ENCODE data around the gene TSC1. TPM values are rescaled to one million over a fixed set of nuclear protein-coding genes. Genes with fewer than 3 reads are reported as not detected.

The TSC1 gene
- total RNA-seq, 1 donor from 2014 or later: 64.9 TPM

GRCh38 chr9:132861666-132862065 is 82.8 kb downstream of the TSC1 start:
- H3K4me1 ChIP-seq: peaks cover 15% of the 10 kb centered on the region
- H3K79me2 ChIP-seq (ENCODE audit: low read depth): no peaks in the 10 kb centered on the region
- no peaks in the 10 kb centered on the region for H3K9me3 ChIP-seq (ENCODE audit: low read depth)
- Mint-ChIP-seq H3K4me1 (peaks cover 35% of the 10 kb centered on the region), H3K4me3 (peak overlapping the region; percentile 9), H3K27me3 (ENCODE audit: insufficient read depth, low read depth) (peaks cover 2% of the 10 kb centered on the region), H3K27ac (peak overlapping the region; percentile 76), H3K36me3 (no peaks in the 10 kb centered on the region), H3K9me3 (no peaks in the 10 kb centered on the region)
- H2AFZ ChIP-seq (replicated peaks): no peak overlapping the region
- no peaks in the 10 kb centered on the region for H4K20me1 ChIP-seq (ENCODE audit: low read depth)
- DNase-seq (ENCODE audit: low spot score): no peak
- no peak overlapping the region for H3K9ac ChIP-seq
- no peak overlapping the region for H3K4me2 ChIP-seq
- no peak overlapping the region for H3K4me3 ChIP-seq
- TF ChIP-seq EZH2phosphoT487 (IDR thresholded peaks at IDR 0.05) (no peak), CTCF (IDR thresholded peaks at IDR 0.05) (no peak)
- H3K27ac ChIP-seq: no peak overlapping the region
- no peaks in the 10 kb centered on the region for H3K36me3 ChIP-seq
- no peaks in the 10 kb centered on the region for H3K27me3 ChIP-seq
- H3F3A ChIP-seq (ENCODE audit: low read depth): peaks cover 4% of the 10 kb centered on the region

GRCh38 chr9:132858751-132859150 is 85.7 kb downstream of the TSC1 start:
- no peak overlapping the region for H3K27ac ChIP-seq
- H3K27me3 ChIP-seq: no peaks in the 10 kb centered on the region
- H3K9me3 ChIP-seq (ENCODE audit: low read depth): no peaks in the 10 kb centered on the region
- H3K27me3 Mint-ChIP-seq (ENCODE audit: insufficient read depth, low read depth): peaks cover 2% of the 10 kb centered on the region
- no peak overlapping the region for H3K9ac ChIP-seq
- no peaks in the 10 kb centered on the region for H3K36me3 Mint-ChIP-seq
- no peaks in the 10 kb centered on the region for H3K79me2 ChIP-seq (ENCODE audit: low read depth)
- no peak overlapping the region for H3K4me3 ChIP-seq
- H4K20me1 ChIP-seq (ENCODE audit: low read depth): no peaks in the 10 kb centered on the region
- H3K4me1 ChIP-seq: peaks cover 15% of the 10 kb centered on the region
- H3K36me3 ChIP-seq: no peaks in the 10 kb centered on the region
- H3F3A ChIP-seq (ENCODE audit: low read depth): peaks cover 4% of the 10 kb centered on the region
- H2AFZ ChIP-seq (replicated peaks): no peak overlapping the region
- H3K4me3 Mint-ChIP-seq: no peak overlapping the region
- TF ChIP-seq CTCF (IDR thresholded peaks at IDR 0.05) (no peak), EZH2 (IDR thresholded peaks at IDR 0.05) (no peak), EZH2phosphoT487 (IDR thresholded peaks at IDR 0.05) (no peak)
- no peak for DNase-seq (ENCODE audit: low spot score)
- H3K4me1 Mint-ChIP-seq: peaks cover 34% of the 10 kb centered on the region
- H3K27ac Mint-ChIP-seq: no peak overlapping the region
- no peaks in the 10 kb centered on the region for H3K9me3 Mint-ChIP-seq
- no peak overlapping the region for H3K4me2 ChIP-seq

GRCh38 chr9:132857616-132858342 is 86.6 kb downstream of the TSC1 start:
- Mint-ChIP-seq H3K9me3 (peaks cover under 1% of the 10 kb centered on the region), H3K4me1 (peaks cover 34% of the 10 kb centered on the region), H3K4me3 (no peak overlapping the region), H3K27me3 (ENCODE audit: insufficient read depth, low read depth) (peaks cover 2% of the 10 kb centered on the region), H3K27ac (peak overlapping the region; percentile 85), H3K36me3 (no peaks in the 10 kb centered on the region)
- Histone ChIP-seq H3K4me3 (no peak overlapping the region), H3K4me1 (peaks cover 15% of the 10 kb centered on the region), H3K27me3 (no peaks in the 10 kb centered on the region), H3K4me2 (peak overlapping the region; percentile 15), H3K9me3 (ENCODE audit: low read depth) (no peaks in the 10 kb centered on the region), H3K36me3 (no peaks in the 10 kb centered on the region), H3K27ac (no peak overlapping the region), H3F3A (ENCODE audit: low read depth) (peaks cover 4% of the 10 kb centered on the region), H3K9ac (no peak overlapping the region), H3K79me2 (ENCODE audit: low read depth) (no peaks in the 10 kb centered on the region), H4K20me1 (ENCODE audit: low read depth) (no peaks in the 10 kb centered on the region), H2AFZ (replicated peaks) (peak overlapping the region; percentile 63)
- no peak for TF ChIP-seq EZH2 (IDR thresholded peaks at IDR 0.05)
- TF ChIP-seq CTCF (IDR thresholded peaks at IDR 0.05): peak; percentile 10
- TF ChIP-seq EZH2phosphoT487 (IDR thresholded peaks at IDR 0.05): no peak
- peak; percentile 62 for DNase-seq (ENCODE audit: low spot score)

All from neural progenitor cell (in vitro differentiated cells).